H1 (cell line): ENCODE data around the gene CST8. TPM values are rescaled to one million over a fixed set of nuclear protein-coding genes. Genes with fewer than 3 reads are reported as not detected.

Source experiments
- CHD2 ChIP-seq: IDR thresholded peaks from 2 replicates; pipeline ENCODE4 v1.6.1; 2012; ENCODE audit warnings: low read length, improper control_type of control experiment
- POLR2A ChIP-seq, 2 experiments: IDR thresholded peaks; 1 replicate in 1 of 2; 2 replicates in 1 of 2; pipeline ENCODE4 v1.6.1; 2011; ENCODE audit warnings: low read depth in 2 of 2, low read length in 2 of 2, mild to moderate bottlenecking in 2 of 2; ENCODE audit errors: control extremely low read depth in 1 of 2
- RNF2 ChIP-seq: fragments of 200-900, 300-1000 bp; sonication (generic); IDR thresholded peaks from 2 replicates; pipeline ENCODE4 v1.7.1; 2016; ENCODE audit warnings: borderline replicate concordance, low read depth, mild to moderate bottlenecking, antibody characterized with exemption, low read length; ENCODE audit not compliant: poor library complexity, severe bottlenecking; ENCODE audit errors: missing control alignments
- SIN3A ChIP-seq, 2 experiments: IDR thresholded peaks in 1 of 2; conservative IDR thresholded peaks in 1 of 2; 2 replicates each; pipeline ENCODE4 v1.6.1; 2011 to 2012; ENCODE audit warnings: low read length in 2 of 2, improper control_type of control experiment in 1 of 2, low read depth in 1 of 2, mild to moderate bottlenecking in 1 of 2
- SRF ChIP-seq: IDR thresholded peaks from 2 replicates; pipeline ENCODE4 v1.6.1; 2011; ENCODE audit warnings: mild to moderate bottlenecking, low read depth, low read length, moderate library complexity
- YY1 ChIP-seq: IDR thresholded peaks from 2 replicates; pipeline ENCODE4 v1.6.1; 2011; ENCODE audit warnings: low read depth, mild to moderate bottlenecking, low read length
- polyA plus RNA-seq, 7 experiments: library from polyadenylated mRNA; depleted of rRNA in 3 of 7; stranded (reverse) in 5 of 7; unstranded in 2 of 7; fragments of >200 nt in 5 of 7; fragments of 200-250 nt in 2 of 7; gene quantifications; 1 replicate in 5 of 7; 2 replicates in 1 of 7; 4 replicates in 1 of 7; pipeline versions ENCODE4 v1.2.1 to v1.2.3, GENCODE V29; 2011 to 2013; ENCODE audit warnings: missing spikeins in 2 of 7, mixed read lengths in 2 of 7
- total RNA-seq: library from RNA; stranded (reverse); fragmentation: NEBNext Ultra II Directional; extraction: Animal tissue kit (Norgen Biotek cat#: 25700); gene quantifications from 2 replicates; pipeline ENCODE4 v1.2.1, GENCODE V29; 2021
- TF ChIP-seq, protein P1 (sequence below): fragments of 300-600 bp; sonication (generic); IDR thresholded peaks from 2 replicates; pipeline ENCODE4 v1.7.1; 2012; ENCODE audit warnings: low read length, moderate library complexity, mild to moderate bottlenecking, inconsistent platforms; ENCODE audit not compliant: insufficient replicate concordance

Gene CST8
- total and polyA plus RNA-seq, 2 of the 8 experiments (the other 6 are each of a cell fraction or from before 2014, with no cell fraction given) = not detected

DNA sequence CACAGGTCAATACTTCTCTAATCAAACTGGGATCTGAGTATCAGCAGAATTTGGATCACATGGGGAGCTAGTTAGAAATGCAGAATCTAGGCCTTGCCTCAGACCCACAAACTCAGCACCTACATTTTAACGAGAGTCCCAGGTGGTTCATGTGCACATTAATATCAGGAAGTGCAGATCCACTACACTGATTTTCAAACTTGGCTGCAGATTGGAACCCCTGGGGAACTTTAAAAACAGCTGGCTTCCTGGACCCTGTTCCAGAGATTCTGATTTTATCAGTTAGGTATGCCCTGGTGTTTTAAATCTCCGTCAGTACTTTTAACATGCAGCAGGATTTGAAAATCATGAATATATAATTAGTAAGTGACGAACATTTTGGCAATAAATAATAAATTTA, 1.9 kb upstream of the CST8 start (continued):
- TF ChIP-seq, protein P1, sequence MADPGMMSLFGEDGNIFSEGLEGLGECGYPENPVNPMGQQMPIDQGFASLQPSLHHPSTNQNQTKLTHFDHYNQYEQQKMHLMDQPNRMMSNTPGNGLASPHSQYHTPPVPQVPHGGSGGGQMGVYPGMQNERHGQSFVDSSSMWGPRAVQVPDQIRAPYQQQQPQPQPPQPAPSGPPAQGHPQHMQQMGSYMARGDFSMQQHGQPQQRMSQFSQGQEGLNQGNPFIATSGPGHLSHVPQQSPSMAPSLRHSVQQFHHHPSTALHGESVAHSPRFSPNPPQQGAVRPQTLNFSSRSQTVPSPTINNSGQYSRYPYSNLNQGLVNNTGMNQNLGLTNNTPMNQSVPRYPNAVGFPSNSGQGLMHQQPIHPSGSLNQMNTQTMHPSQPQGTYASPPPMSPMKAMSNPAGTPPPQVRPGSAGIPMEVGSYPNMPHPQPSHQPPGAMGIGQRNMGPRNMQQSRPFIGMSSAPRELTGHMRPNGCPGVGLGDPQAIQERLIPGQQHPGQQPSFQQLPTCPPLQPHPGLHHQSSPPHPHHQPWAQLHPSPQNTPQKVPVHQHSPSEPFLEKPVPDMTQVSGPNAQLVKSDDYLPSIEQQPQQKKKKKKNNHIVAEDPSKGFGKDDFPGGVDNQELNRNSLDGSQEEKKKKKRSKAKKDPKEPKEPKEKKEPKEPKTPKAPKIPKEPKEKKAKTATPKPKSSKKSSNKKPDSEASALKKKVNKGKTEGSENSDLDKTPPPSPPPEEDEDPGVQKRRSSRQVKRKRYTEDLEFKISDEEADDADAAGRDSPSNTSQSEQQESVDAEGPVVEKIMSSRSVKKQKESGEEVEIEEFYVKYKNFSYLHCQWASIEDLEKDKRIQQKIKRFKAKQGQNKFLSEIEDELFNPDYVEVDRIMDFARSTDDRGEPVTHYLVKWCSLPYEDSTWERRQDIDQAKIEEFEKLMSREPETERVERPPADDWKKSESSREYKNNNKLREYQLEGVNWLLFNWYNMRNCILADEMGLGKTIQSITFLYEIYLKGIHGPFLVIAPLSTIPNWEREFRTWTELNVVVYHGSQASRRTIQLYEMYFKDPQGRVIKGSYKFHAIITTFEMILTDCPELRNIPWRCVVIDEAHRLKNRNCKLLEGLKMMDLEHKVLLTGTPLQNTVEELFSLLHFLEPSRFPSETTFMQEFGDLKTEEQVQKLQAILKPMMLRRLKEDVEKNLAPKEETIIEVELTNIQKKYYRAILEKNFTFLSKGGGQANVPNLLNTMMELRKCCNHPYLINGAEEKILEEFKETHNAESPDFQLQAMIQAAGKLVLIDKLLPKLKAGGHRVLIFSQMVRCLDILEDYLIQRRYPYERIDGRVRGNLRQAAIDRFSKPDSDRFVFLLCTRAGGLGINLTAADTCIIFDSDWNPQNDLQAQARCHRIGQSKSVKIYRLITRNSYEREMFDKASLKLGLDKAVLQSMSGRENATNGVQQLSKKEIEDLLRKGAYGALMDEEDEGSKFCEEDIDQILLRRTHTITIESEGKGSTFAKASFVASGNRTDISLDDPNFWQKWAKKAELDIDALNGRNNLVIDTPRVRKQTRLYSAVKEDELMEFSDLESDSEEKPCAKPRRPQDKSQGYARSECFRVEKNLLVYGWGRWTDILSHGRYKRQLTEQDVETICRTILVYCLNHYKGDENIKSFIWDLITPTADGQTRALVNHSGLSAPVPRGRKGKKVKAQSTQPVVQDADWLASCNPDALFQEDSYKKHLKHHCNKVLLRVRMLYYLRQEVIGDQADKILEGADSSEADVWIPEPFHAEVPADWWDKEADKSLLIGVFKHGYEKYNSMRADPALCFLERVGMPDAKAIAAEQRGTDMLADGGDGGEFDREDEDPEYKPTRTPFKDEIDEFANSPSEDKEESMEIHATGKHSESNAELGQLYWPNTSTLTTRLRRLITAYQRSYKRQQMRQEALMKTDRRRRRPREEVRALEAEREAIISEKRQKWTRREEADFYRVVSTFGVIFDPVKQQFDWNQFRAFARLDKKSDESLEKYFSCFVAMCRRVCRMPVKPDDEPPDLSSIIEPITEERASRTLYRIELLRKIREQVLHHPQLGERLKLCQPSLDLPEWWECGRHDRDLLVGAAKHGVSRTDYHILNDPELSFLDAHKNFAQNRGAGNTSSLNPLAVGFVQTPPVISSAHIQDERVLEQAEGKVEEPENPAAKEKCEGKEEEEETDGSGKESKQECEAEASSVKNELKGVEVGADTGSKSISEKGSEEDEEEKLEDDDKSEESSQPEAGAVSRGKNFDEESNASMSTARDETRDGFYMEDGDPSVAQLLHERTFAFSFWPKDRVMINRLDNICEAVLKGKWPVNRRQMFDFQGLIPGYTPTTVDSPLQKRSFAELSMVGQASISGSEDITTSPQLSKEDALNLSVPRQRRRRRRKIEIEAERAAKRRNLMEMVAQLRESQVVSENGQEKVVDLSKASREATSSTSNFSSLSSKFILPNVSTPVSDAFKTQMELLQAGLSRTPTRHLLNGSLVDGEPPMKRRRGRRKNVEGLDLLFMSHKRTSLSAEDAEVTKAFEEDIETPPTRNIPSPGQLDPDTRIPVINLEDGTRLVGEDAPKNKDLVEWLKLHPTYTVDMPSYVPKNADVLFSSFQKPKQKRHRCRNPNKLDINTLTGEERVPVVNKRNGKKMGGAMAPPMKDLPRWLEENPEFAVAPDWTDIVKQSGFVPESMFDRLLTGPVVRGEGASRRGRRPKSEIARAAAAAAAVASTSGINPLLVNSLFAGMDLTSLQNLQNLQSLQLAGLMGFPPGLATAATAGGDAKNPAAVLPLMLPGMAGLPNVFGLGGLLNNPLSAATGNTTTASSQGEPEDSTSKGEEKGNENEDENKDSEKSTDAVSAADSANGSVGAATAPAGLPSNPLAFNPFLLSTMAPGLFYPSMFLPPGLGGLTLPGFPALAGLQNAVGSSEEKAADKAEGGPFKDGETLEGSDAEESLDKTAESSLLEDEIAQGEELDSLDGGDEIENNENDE = no peak
- TF ChIP-seq CHD2 (no peak), RNF2 (no peak), POLR2A (IDR thresholded peaks at IDR 0.05; ENCODE audit: control extremely low read depth in 1 of 2, low read depth in 2 of 2, low read length in 2 of 2) (no peak), SIN3A (conservative IDR thresholded peaks at IDR 0.05 in 1 of 2, IDR thresholded peaks at IDR 0.05 in 1 of 2; ENCODE audit: low read depth in 1 of 2, low read length in 2 of 2) (no peak), SRF (no peak), YY1 (no peak)
